HL-60 (cell line): ENCODE data around the gene PHF14.

Source experiments
- DNase-seq, 2 experiments: peaks; one replicate each; pipeline ENCODE4 v3.0.0-alpha.2; 2010 to 2020; ENCODE audit warnings: low read depth in 1 of 2, low spot score in 1 of 2
- H3K27ac ChIP-seq: fragments of 250-450 bp; sonication (Bioruptor Pico); replicated peaks from 2 replicates; pipeline ENCODE4 v1.5.1; 2020; ENCODE audit warnings: mild to moderate bottlenecking, moderate library complexity
- H3K27me3 ChIP-seq: fragments of 250-450 bp; sonication (Bioruptor Pico); 2 replicates; pipeline ENCODE4 v1.5.1; 2021; ENCODE audit warnings: mild to moderate bottlenecking, moderate library complexity; ENCODE audit not compliant: insufficient read depth, poor library complexity, severe bottlenecking
- H3K4me3 ChIP-seq: replicated peaks from 2 replicates; pipeline ENCODE4 v1.5.1; 2011; ENCODE audit warnings: mild to moderate bottlenecking, control low read depth, low read length; ENCODE audit not compliant: insufficient read depth
- CTCF ChIP-seq: IDR thresholded peaks from one replicate; pipeline ENCODE4 v1.5.1; 2011; ENCODE audit warnings: low read length, control low read depth, inconsistent platforms; ENCODE audit not compliant: insufficient read depth
- GABPA ChIP-seq: IDR thresholded peaks from 2 replicates; pipeline ENCODE4 v1.6.1; 2012; ENCODE audit warnings: low read depth
- POLR2AphosphoS5 ChIP-seq: IDR thresholded peaks from 2 replicates; pipeline ENCODE4 v1.6.1; 2012; ENCODE audit warnings: low read depth
- SPI1 ChIP-seq: IDR thresholded peaks from 2 replicates; pipeline ENCODE4 v1.6.1; 2012; ENCODE audit warnings: low read depth, mild to moderate bottlenecking, borderline replicate concordance
- TF ChIP-seq, protein P1 (sequence below): IDR thresholded peaks from 2 replicates; pipeline ENCODE4 v1.6.1; 2012; ENCODE audit warnings: low read depth; ENCODE audit not compliant: insufficient replicate concordance

PHF14 gene

GRCh38 chr7:11172835-11173234, 199.2 kb downstream of the PHF14 start:
- H3K27me3 ChIP-seq = no peaks in the 10 kb centered on the region
- DNase-seq = no peak
- H3K27ac ChIP-seq = no peak overlapping the region
- TF ChIP-seq, protein P1, sequence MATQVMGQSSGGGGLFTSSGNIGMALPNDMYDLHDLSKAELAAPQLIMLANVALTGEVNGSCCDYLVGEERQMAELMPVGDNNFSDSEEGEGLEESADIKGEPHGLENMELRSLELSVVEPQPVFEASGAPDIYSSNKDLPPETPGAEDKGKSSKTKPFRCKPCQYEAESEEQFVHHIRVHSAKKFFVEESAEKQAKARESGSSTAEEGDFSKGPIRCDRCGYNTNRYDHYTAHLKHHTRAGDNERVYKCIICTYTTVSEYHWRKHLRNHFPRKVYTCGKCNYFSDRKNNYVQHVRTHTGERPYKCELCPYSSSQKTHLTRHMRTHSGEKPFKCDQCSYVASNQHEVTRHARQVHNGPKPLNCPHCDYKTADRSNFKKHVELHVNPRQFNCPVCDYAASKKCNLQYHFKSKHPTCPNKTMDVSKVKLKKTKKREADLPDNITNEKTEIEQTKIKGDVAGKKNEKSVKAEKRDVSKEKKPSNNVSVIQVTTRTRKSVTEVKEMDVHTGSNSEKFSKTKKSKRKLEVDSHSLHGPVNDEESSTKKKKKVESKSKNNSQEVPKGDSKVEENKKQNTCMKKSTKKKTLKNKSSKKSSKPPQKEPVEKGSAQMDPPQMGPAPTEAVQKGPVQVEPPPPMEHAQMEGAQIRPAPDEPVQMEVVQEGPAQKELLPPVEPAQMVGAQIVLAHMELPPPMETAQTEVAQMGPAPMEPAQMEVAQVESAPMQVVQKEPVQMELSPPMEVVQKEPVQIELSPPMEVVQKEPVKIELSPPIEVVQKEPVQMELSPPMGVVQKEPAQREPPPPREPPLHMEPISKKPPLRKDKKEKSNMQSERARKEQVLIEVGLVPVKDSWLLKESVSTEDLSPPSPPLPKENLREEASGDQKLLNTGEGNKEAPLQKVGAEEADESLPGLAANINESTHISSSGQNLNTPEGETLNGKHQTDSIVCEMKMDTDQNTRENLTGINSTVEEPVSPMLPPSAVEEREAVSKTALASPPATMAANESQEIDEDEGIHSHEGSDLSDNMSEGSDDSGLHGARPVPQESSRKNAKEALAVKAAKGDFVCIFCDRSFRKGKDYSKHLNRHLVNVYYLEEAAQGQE = no peak
- no peak for TF ChIP-seq SPI1
- TF ChIP-seq POLR2AphosphoS5 = no peak
- no peak for TF ChIP-seq GABPA
- TF ChIP-seq CTCF = no peak
- H3K4me3 ChIP-seq = no peak overlapping the region

GRCh38 chr7:11175371-11175770, 201.7 kb downstream of the PHF14 start:
- no peak for DNase-seq
- Histone ChIP-seq H3K4me3 (no peak overlapping the region), H3K27ac (no peak overlapping the region), H3K27me3 (no peaks in the 10 kb centered on the region)
- TF ChIP-seq SPI1 (no peak), CTCF (no peak), POLR2AphosphoS5 (no peak), GABPA (no peak)
- TF ChIP-seq, protein P1 = no peak

GRCh38 chr7:11175887-11176286, 202.2 kb downstream of the PHF14 start:
- H3K27ac ChIP-seq = no peak overlapping the region
- TF ChIP-seq, protein P1 = no peak
- TF ChIP-seq SPI1 (no peak), POLR2AphosphoS5 (no peak), CTCF (no peak), GABPA (no peak)
- H3K27me3 ChIP-seq = no peaks in the 10 kb centered on the region
- no peak for DNase-seq
- H3K4me3 ChIP-seq = no peak overlapping the region
